ENCODE measurements around the gene NPC1L1.

NPC1L1 gene

GRCh38 chr7:44471436-44471835 is 69.7 kb downstream of the NPC1L1 start:
- Histone ChIP-seq H3K79me2 (ENCODE audit: insufficient read depth, low read length) (peaks cover 31% of the 10 kb centered on the region), H3K4me1 (ENCODE audit: insufficient read depth, low read length, severe bottlenecking) (peaks cover 11% of the 10 kb centered on the region), H3F3A (ENCODE audit: insufficient read depth, low read length) (no peaks in the 10 kb centered on the region), H2AFZ (ENCODE audit: low read length) (no peak overlapping the region), H3K4me3 (ENCODE audit: low read depth, low read length, poor library complexity, severe bottlenecking) (no peak overlapping the region), H4K20me1 (ENCODE audit: insufficient read depth, low read length) (no peaks in the 10 kb centered on the region), H3K27ac (ENCODE audit: low read depth, low read length, poor library complexity, severe bottlenecking) (no peak overlapping the region), H3K36me3 (ENCODE audit: insufficient read depth, low read length) (peaks cover 82% of the 10 kb centered on the region), H3K4me2 (ENCODE audit: low read length) (no peak overlapping the region), H3K9ac (ENCODE audit: low read length) (no peak overlapping the region), H3K9me2 (ENCODE audit: low read depth, low read length) (no peaks in the 10 kb centered on the region), H3K27me3 (ENCODE audit: insufficient read depth, low read length) (no peaks in the 10 kb centered on the region), H3K9me3 (ENCODE audit: low read length) (no peaks in the 10 kb centered on the region)
- TF ChIP-seq CTCF (IDR thresholded peaks at IDR 0.05; ENCODE audit: low read length) (no peak), EZH2 (IDR thresholded peaks at IDR 0.05; ENCODE audit: borderline replicate concordance, low read length) (no peak)

GRCh38 chr7:44470628-44471245 is 70.4 kb downstream of the NPC1L1 start:
- Histone ChIP-seq H3K4me2 (ENCODE audit: low read length) (no peak overlapping the region), H4K20me1 (ENCODE audit: insufficient read depth, low read length) (no peaks in the 10 kb centered on the region), H3K4me1 (ENCODE audit: insufficient read depth, low read length, severe bottlenecking) (peaks cover 15% of the 10 kb centered on the region), H3K36me3 (ENCODE audit: insufficient read depth, low read length) (peaks cover 82% of the 10 kb centered on the region), H3K79me2 (ENCODE audit: insufficient read depth, low read length) (peaks cover 31% of the 10 kb centered on the region), H3K4me3 (ENCODE audit: low read depth, low read length, poor library complexity, severe bottlenecking) (no peak overlapping the region), H2AFZ (ENCODE audit: low read length) (no peak overlapping the region), H3K9me3 (ENCODE audit: low read length) (no peaks in the 10 kb centered on the region), H3K27me3 (ENCODE audit: insufficient read depth, low read length) (no peaks in the 10 kb centered on the region), H3K9me2 (ENCODE audit: low read depth, low read length) (no peaks in the 10 kb centered on the region), H3F3A (ENCODE audit: insufficient read depth, low read length) (no peaks in the 10 kb centered on the region), H3K9ac (ENCODE audit: low read length) (no peak overlapping the region), H3K27ac (ENCODE audit: low read depth, low read length, poor library complexity, severe bottlenecking) (no peak overlapping the region)
- TF ChIP-seq EZH2 (IDR thresholded peaks at IDR 0.05; ENCODE audit: borderline replicate concordance, low read length) (no peak), CTCF (IDR thresholded peaks at IDR 0.05; ENCODE audit: low read length) (no peak)

- TF ChIP-seq EZH2 (IDR thresholded peaks at IDR 0.05; ENCODE audit: borderline replicate concordance, low read length), result no peak
- no peak for TF ChIP-seq CTCF (IDR thresholded peaks at IDR 0.05; ENCODE audit: low read length)
- Histone ChIP-seq H3K27me3 (ENCODE audit: insufficient read depth, low read length) (no peaks in the 10 kb centered on the region), H3K9ac (ENCODE audit: low read length) (no peak overlapping the region), H3K79me2 (ENCODE audit: insufficient read depth, low read length) (peaks cover 34% of the 10 kb centered on the region), H3K9me2 (ENCODE audit: low read depth, low read length) (no peaks in the 10 kb centered on the region), H3K9me3 (ENCODE audit: low read length) (no peaks in the 10 kb centered on the region), H3K27ac (ENCODE audit: low read depth, low read length, poor library complexity, severe bottlenecking) (no peak overlapping the region), H3K36me3 (ENCODE audit: insufficient read depth, low read length) (peaks cover 84% of the 10 kb centered on the region), H2AFZ (ENCODE audit: low read length) (no peak overlapping the region), H3F3A (ENCODE audit: insufficient read depth, low read length) (no peaks in the 10 kb centered on the region), H3K4me2 (ENCODE audit: low read length) (no peak overlapping the region), H4K20me1 (ENCODE audit: insufficient read depth, low read length) (no peaks in the 10 kb centered on the region), H3K4me1 (ENCODE audit: insufficient read depth, low read length, severe bottlenecking) (peaks cover 21% of the 10 kb centered on the region), H3K4me3 (ENCODE audit: low read depth, low read length, poor library complexity, severe bottlenecking) (no peak overlapping the region)
Observed at GRCh38 chr7:44470135-44470479, 71.0 kb downstream of the NPC1L1 start.

Measured in OCI-LY1 (cell line).